Urothelium cell line (cell line): Measurements from ENCODE around the gene EEFSEC.

Source experiments
- DNase-seq: peaks from one replicate; pipeline ENCODE4 v3.0.0; 2011; ENCODE audit warnings: low spot score, mixed read lengths
- FAIRE-seq: peaks from 2 replicates; lab custom pipeline; 2011; peaks lifted over from hg19 to GRCh38; lab: Jason Lieb, UNC

Gene EEFSEC

GRCh38 chr3:128328546-128329458 lies 175.5 kb downstream of the EEFSEC start:
- DNase-seq: no peak
- FAIRE-seq: no peak

- DNase-seq: no peak
- FAIRE-seq: no peak
These were observed 176.4 kb downstream of the EEFSEC start for GRCh38 chr3:128329491-128330213.

DNA sequence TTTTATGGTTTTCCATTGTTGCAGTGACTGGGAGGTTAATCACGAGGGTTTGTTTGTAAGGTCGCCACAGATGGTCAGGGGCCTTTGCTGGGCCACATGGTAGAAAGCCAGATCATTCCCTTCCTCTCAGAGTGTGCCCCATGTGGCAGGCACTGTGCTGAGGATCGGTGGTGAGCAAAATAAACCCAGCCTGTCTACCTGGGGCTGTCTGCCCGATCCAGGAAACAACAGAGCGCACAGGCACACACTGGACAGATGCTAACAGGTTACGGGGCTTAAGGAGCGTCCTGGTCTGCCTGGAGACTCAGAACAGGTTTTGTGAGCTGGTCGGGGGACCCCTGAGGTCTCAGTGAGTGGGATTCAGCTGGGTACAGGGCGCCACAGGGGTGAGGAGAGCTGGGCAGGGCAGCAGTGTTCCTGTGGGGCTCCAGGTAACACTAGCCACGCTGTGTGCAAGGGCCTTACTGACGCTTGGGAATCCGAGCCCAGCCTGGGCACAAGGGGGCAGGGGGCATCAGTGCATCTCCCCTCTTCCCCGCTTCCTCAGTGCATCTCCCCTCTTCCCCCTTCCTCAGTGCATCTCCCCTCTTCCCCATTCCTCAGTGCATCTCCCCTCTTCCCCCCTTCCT lies 177.0 kb downstream of the EEFSEC start:
- no peak for FAIRE-seq
- DNase-seq: no peak

- DNase-seq (no peak), FAIRE-seq (no peak)
These were observed 180.9 kb downstream of the EEFSEC start for GRCh38 chr3:128334086-128334645.

DNA sequence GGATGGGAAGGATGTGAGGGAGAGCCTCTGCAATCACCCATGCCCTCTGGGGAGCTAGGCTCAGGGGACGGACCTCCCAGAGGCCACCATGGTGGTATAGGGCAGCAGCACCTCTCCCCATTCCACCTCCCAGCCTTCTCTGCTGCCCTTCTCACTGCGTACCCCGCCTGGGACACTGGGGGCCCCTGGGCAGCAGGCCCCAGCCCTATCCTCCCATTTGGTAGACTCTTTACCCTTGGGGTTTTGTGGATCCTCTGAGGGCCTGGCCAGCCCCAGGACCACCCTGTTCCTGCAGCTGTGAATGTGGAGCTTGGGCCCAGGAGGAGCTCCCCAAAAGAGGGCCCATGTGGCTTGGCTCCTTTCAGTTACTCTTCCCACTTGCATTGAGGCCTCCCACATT lies 181.5 kb downstream of the EEFSEC start:
- FAIRE-seq: no peak
- DNase-seq: no peak

- FAIRE-seq (no peak), DNase-seq (no peak)
These were observed 182.5 kb downstream of the EEFSEC start for GRCh38 chr3:128335621-128336296.

DNA sequence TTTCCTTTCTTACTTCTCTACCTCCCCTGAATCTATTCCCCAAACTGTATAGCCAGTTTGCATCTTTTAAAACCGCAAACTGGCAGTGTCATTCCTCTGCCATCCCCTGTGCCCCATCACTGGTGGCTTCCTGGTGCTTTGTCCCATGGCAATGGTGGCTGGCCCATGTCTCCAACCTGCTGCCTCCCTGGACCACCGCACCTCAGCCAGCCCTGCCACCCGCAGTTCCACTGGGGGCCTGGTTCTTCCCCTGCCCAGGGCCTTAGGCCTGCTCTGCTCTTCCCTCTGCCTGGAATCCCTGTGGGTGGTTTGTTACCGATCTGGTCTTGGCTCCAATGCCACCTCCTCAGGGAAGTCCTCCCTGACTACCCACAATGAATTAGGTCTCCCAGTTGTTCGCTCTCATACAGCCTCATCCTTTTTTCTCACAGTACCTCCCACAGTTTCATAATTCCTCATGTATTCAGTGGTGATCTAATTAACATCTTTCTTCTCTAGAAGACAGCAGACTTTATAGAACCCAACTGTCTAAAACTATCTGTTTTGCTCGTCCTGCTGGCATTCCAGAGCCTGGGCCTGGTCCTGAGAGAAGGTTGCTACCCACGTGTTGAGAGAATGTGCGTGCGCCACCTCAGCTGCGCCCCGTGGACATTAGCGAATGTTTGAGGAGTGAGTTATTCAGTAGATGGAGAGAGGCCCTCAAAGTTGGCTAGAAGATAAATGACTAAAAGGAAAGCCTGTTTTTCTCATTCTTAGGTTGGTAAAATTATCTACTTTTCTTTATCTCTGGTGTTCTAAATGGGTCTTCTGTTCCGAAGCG lies 183.3 kb downstream of the EEFSEC start:
- FAIRE-seq (no peak), DNase-seq (no peak)

DNA sequence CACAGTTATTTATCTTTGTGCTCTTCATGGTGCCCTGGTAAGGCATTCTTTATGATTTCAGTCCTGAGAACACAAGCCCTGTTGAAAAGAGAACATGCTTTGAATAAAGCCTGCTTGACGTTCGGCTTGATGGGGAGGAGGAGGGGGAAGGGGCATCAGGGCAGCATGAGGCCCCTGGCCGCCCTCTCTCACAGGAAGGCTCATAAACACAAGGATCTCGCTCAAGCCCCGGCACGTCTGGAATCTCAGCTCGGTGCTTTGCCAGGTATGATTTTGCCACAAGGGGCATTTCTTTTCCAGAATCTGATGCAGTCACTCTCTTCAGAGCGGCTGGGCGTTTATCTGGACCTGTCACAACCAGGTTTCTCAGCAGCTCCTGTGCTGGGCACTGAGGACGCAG lies 184.0 kb downstream of the EEFSEC start:
- DNase-seq: no peak
- no peak for FAIRE-seq

- DNase-seq (no peak), FAIRE-seq (no peak)
These were observed 185.5 kb downstream of the EEFSEC start for GRCh38 chr3:128338536-128339330.

DNA sequence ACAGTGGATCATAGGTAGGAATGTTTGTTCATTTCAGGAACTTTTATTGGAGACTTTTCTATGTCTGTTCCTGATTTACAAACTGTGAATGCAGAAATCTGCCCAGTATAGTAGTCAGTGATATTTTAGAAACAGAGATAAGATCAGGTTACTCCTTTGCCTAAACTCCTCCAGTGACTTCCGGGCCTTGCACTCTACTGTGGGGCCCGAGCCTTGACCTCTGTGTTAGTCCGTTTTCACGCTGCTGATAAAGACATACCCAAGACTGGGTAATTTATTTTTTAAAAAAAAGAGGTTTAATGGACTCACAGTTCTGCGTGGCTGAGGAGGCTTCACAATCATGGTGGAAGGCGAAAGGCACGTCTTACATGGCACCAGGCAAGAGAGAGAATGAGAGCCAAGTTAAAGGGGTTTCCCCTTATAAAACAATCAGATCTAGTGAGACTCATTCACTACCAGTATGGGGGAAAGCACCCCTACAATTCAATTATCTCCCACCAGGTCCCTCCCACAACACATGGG lies 186.3 kb downstream of the EEFSEC start:
- no peak for FAIRE-seq
- no peak for DNase-seq

- FAIRE-seq (no peak), DNase-seq (no peak)
These were observed 187.1 kb downstream of the EEFSEC start for GRCh38 chr3:128340198-128340903.

- DNase-seq (no peak), FAIRE-seq (no peak)
These were observed 187.7 kb downstream of the EEFSEC start for GRCh38 chr3:128340904-128341555.

GRCh38 chr3:128341659-128342395 lies 188.5 kb downstream of the EEFSEC start:
- DNase-seq (no peak), FAIRE-seq (no peak)

DNA sequence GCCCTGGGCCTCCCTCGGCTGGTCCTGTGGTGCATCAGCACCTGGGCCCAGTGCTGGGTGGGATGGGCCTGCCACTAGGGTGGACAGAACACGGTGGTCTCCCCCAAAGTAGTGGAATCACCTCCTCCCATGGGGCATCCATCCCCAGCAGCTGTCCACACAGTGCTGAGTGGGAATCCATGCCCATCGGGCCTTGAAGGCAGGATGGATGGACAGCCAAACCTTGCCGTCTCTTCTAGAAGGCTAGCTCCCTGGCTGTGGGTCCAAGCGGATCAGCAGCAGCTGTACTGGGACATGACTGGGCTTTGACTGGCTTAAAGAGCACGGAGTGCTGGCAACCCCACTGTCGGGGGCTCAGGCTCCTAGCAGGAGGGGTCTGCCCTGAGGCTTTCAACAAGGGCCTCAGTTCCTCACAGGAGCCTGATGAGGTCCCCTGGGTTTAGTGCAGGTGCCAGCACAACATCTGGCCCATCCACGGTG lies 189.5 kb downstream of the EEFSEC start:
- FAIRE-seq (no peak), DNase-seq (no peak)

- DNase-seq (peak; percentile 71), FAIRE-seq (no peak)
These were observed 190.2 kb downstream of the EEFSEC start for GRCh38 chr3:128343287-128344051.

DNA sequence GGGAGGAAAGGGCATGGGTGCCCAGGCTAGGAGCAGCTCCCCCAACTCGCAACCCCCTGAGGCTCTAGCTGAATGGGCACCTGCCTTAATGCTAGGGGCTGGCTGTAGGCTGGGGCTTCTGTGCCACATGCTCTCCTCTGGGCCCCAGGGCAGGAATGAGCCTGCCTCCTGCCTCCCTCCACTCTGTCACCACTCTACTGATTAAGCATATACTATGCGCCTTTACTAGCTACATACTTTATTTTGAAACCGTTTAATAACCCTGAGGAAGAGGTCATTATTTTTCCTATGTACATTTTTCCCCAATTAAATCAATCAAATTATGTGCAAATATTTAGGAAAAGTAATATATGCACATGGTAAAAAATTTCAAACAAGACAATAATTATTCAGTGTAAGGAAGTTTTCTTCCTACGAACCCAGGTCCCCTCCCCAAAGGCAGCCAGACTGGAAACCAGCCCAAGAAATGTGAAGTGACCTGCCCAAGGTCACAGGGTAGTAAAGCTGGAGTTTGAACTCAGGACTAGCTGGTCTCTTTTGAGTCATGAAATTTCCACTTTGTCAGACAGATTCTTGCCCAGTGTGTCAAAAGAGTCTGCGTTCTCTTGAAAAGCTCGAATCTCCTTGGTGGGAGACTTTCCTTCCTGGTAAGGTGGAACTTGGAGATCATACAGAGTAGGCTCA lies 190.9 kb downstream of the EEFSEC start:
- DNase-seq (no peak), FAIRE-seq (no peak)
